MM.1S (cell line): Measurements from ENCODE around the gene CDC25A.
A peak's percentile ranks its signal among the peaks of the same experiment; 100 is the strongest.

Experiments
- DNase-seq: peaks from one replicate; pipeline ENCODE4 v3.0.0-alpha.2; 2015
- H2AFZ ChIP-seq: fragments of 300-600 bp; sonication (generic); 2 replicates; pipeline ENCODE4 v1.6.0; 2016; ENCODE audit warnings: antibody characterized with exemption, low read length
- H3F3A ChIP-seq: fragments of 300-600 bp; sonication (generic); 2 replicates; pipeline ENCODE4 v1.6.1; 2016; ENCODE audit warnings: mild to moderate bottlenecking, antibody characterized with exemption, low read length, moderate library complexity, mixed read lengths; ENCODE audit not compliant: insufficient read depth
- H3K27ac ChIP-seq: fragments of 300-600 bp; sonication (generic); 2 replicates; pipeline ENCODE4 v1.5.1; 2016; ENCODE audit warnings: mild to moderate bottlenecking, low read length
- H3K27me3 ChIP-seq: fragments of 300-600 bp; sonication (generic); replicated peaks from 2 replicates; pipeline ENCODE4 v1.6.0; 2016; ENCODE audit warnings: low read length; ENCODE audit not compliant: insufficient read depth
- H3K36me3 ChIP-seq: fragments of 300-600 bp; sonication (generic); replicated peaks from 2 replicates; pipeline ENCODE4 v1.6.1; 2016; ENCODE audit warnings: mild to moderate bottlenecking, low read length, mixed read lengths; ENCODE audit not compliant: insufficient read depth
- H3K4me1 ChIP-seq: fragments of 300-600 bp; sonication (generic); 2 replicates; pipeline ENCODE4 v1.6.1; 2016; ENCODE audit warnings: low read length, mixed read lengths
- H3K4me2 ChIP-seq: fragments of 300-600 bp; sonication (generic); 2 replicates; pipeline ENCODE4 v1.6.0; 2016; ENCODE audit warnings: low read depth, low read length
- H3K4me3 ChIP-seq: fragments of 300-600 bp; sonication (generic); 2 replicates; pipeline ENCODE4 v1.5.1; 2016; ENCODE audit warnings: low read length, mixed read lengths
- H3K79me2 ChIP-seq: fragments of 300-600 bp; sonication (generic); 2 replicates; pipeline ENCODE4 v1.6.1; 2016; ENCODE audit warnings: mixed run types, low read length, mixed read lengths
- H3K9ac ChIP-seq: fragments of 300-600 bp; sonication (generic); 2 replicates; pipeline ENCODE4 v1.6.1; 2016; ENCODE audit warnings: low read length, mixed read lengths
- H3K9me2 ChIP-seq: fragments of 300-600 bp; sonication (generic); replicated peaks from 2 replicates; pipeline ENCODE4 v1.6.1; 2016; ENCODE audit warnings: mild to moderate bottlenecking, low read length, mixed read lengths; ENCODE audit not compliant: insufficient read depth
- H3K9me3 ChIP-seq: fragments of 300-600 bp; sonication (generic); replicated peaks from 2 replicates; pipeline ENCODE4 v1.6.1; 2016; ENCODE audit warnings: mild to moderate bottlenecking, low read length, mixed read lengths; ENCODE audit not compliant: insufficient read depth
- H4K20me1 ChIP-seq: fragments of 300-600 bp; sonication (generic); 2 replicates; pipeline ENCODE4 v1.6.1; 2016; ENCODE audit warnings: mild to moderate bottlenecking, low read length, moderate library complexity, mixed read lengths; ENCODE audit not compliant: insufficient read depth
- EZH2 ChIP-seq: fragments of 300-600 bp; sonication (generic); optimal IDR thresholded peaks from 2 replicates; pipeline ENCODE3; 2017; ENCODE audit warnings: low read depth, mild to moderate bottlenecking, antibody characterized with exemption, low read length, mixed read lengths
- EZH2phosphoT487 ChIP-seq: fragments of 300-600 bp; sonication (generic); IDR thresholded peaks from 2 replicates; pipeline ENCODE4 v1.6.1; 2018; ENCODE audit warnings: antibody characterized with exemption, low read length
- TF ChIP-seq, protein P1 (sequence below): fragments of 300-600 bp; sonication (generic); IDR thresholded peaks from 2 replicates; pipeline ENCODE4 v1.5.1; 2016; ENCODE audit warnings: antibody characterized with exemption, low read length, mixed read lengths

CDC25A gene

DNA sequence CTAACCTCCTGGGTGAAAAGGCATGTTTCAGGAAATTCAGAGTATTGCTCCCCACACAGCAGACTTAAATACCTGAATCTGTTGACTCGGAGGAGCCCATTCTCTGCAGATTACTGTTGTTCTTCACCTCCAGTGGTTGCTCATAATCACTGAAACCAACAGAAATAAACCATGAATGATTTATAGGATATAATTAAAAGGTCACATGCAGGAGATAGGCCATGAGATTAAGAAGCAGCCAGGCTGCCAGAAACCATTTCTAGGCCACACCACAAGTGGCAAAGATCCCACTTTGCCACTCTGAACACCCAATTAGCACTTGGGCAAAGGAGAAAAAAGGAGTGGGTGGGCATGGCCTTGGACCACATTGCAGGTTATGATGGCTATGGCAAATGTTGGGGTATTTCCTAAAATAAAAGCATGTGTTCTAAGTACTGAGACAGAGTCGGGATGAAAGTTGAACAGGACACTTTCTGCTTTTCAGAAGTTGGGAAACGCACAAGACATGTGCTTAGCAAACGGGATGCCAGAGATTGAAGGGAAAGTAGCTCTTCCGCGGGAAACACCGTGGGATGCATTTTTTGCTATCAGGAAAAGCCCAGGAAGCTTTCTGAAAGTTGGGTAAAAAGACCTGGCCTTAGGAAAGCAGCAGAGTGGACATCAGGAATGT lies 1.5 kb downstream of the CDC25A start:
- Histone ChIP-seq H3K4me2 (peak overlapping the region; percentile 83), H3K9me2 (no peaks in the 10 kb centered on the region), H3K4me1 (peaks cover 10% of the 10 kb centered on the region), H4K20me1 (peaks cover 3% of the 10 kb centered on the region; the same call in 1 of the 2 replicates), H3K9me3 (no peaks in the 10 kb centered on the region), H3K36me3 (peaks cover 14% of the 10 kb centered on the region), H2AFZ (peak overlapping the region; percentile 63; the same call in 1 of the 2 replicates), H3F3A (no peaks in the 10 kb centered on the region), H3K27ac (peak overlapping the region; percentile 41; the same call in 1 of the 2 replicates), H3K9ac (peak overlapping the region; percentile 88), H3K79me2 (peaks cover 60% of the 10 kb centered on the region), H3K27me3 (no peaks in the 10 kb centered on the region), H3K4me3 (peak overlapping the region; percentile 94)
- no peak for TF ChIP-seq EZH2
- TF ChIP-seq, protein P1, sequence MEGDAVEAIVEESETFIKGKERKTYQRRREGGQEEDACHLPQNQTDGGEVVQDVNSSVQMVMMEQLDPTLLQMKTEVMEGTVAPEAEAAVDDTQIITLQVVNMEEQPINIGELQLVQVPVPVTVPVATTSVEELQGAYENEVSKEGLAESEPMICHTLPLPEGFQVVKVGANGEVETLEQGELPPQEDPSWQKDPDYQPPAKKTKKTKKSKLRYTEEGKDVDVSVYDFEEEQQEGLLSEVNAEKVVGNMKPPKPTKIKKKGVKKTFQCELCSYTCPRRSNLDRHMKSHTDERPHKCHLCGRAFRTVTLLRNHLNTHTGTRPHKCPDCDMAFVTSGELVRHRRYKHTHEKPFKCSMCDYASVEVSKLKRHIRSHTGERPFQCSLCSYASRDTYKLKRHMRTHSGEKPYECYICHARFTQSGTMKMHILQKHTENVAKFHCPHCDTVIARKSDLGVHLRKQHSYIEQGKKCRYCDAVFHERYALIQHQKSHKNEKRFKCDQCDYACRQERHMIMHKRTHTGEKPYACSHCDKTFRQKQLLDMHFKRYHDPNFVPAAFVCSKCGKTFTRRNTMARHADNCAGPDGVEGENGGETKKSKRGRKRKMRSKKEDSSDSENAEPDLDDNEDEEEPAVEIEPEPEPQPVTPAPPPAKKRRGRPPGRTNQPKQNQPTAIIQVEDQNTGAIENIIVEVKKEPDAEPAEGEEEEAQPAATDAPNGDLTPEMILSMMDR = no peak
- TF ChIP-seq EZH2phosphoT487 = no peak
- DNase-seq = no peak

DNA sequence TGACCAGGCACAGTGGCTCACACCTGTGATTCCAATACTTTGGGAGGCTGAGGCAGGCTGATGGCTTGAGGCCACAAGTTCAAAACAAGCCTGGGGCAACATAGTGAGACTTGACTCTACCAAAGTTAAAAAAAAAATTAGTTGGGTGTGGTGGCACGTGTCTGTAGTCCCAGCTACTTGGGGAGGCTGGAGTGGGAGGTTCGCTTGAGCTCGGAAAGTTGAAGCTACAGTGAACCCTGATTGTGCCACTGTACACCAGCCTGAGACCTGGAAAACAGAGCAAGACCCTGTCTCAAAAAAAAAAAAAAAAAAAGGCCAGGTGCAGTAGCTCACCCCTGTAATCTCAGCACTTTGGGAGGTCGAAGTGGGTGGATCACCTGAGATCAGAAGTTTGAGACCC lies 3.1 kb downstream of the CDC25A start:
- H3K27ac ChIP-seq = no peak overlapping the region
- peaks cover 12% of the 10 kb centered on the region for H3F3A ChIP-seq
- no peaks in the 10 kb centered on the region for H3K9me2 ChIP-seq
- no peak overlapping the region for H2AFZ ChIP-seq
- no peaks in the 10 kb centered on the region for H3K9me3 ChIP-seq
- peaks cover 5% of the 10 kb centered on the region; the same call in 1 of the 2 replicates for H4K20me1 ChIP-seq
- H3K4me1 ChIP-seq = peaks cover 23% of the 10 kb centered on the region
- peaks cover 75% of the 10 kb centered on the region for H3K79me2 ChIP-seq
- TF ChIP-seq EZH2phosphoT487 (no peak), EZH2 (no peak)
- TF ChIP-seq, protein P1 = no peak
- no peak overlapping the region for H3K4me2 ChIP-seq
- H3K36me3 ChIP-seq = peaks cover 14% of the 10 kb centered on the region
- no peak for DNase-seq
- H3K4me3 ChIP-seq = no peak overlapping the region
- H3K9ac ChIP-seq = no peak overlapping the region
- no peaks in the 10 kb centered on the region for H3K27me3 ChIP-seq

DNA sequence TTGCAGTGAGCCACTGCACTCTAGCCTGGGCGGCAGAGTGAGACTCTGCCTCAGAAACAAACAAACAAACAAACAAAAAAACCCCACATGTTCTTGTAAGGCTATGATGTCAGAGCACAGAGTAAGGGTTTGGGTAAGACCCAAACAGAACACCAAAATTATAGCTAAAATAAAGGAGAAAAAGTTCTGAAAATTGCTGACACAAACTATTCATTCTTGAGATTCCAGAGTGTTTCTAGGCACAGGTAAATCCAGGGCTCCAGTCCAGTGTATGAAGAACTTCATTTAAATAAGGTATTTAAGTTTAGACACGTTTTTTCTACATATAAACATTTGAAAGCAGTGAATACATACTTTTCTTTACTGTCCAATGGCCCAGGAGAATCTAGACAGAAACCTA lies 3.9 kb downstream of the CDC25A start:
- Histone ChIP-seq H3K27ac (no peak overlapping the region), H3K36me3 (peaks cover 14% of the 10 kb centered on the region), H3K9me3 (no peaks in the 10 kb centered on the region), H3K4me1 (peaks cover 24% of the 10 kb centered on the region), H3K27me3 (no peaks in the 10 kb centered on the region), H3K4me3 (no peak overlapping the region), H2AFZ (no peak overlapping the region), H3K4me2 (no peak overlapping the region), H3K79me2 (peaks cover 83% of the 10 kb centered on the region), H3K9ac (no peak overlapping the region), H4K20me1 (peaks cover 5% of the 10 kb centered on the region; the same call in 1 of the 2 replicates), H3F3A (peaks cover 12% of the 10 kb centered on the region), H3K9me2 (no peaks in the 10 kb centered on the region)
- DNase-seq = no peak
- TF ChIP-seq EZH2phosphoT487 (no peak), EZH2 (no peak)
- TF ChIP-seq, protein P1 = no peak
